Central memory CD8-positive, alpha-beta T cell (primary cell): ENCODE data around the gene TMEM271.
A peak's percentile ranks its signal among the peaks of the same experiment; 100 is the strongest.

Experiments used
- ATAC-seq: fragments of 150-1000 bp; cut with Tn5 transposase; replicated peaks from 2 replicates; pipeline ENCODE4 v1.10.0; 2022; ENCODE audit warnings: mild to moderate bottlenecking, moderate FRiP score, moderate number of reproducible peaks; ENCODE audit not compliant: poor library complexity, severe bottlenecking; ENCODE audit errors: extremely low read depth
- DNase-seq, 2 donors: peaks; one replicate each; pipeline ENCODE4 v3.0.0; 2021; ENCODE audit warnings: low spot score in 2 of 2
- H3K27ac Mint-ChIP-seq: one replicate; pipeline ENCODE4 v1.8.0; 2022; ENCODE audit warnings: low read depth, mild to moderate bottlenecking, moderate library complexity, mixed read lengths
- H3K27me3 Mint-ChIP-seq: one replicate; pipeline ENCODE4 v1.8.0; 2022; ENCODE audit warnings: mixed read lengths
- H3K36me3 Mint-ChIP-seq: one replicate; pipeline ENCODE4 v1.8.0; 2022; ENCODE audit warnings: mild to moderate bottlenecking, moderate library complexity, mixed read lengths; ENCODE audit not compliant: insufficient read depth
- H3K4me1 Mint-ChIP-seq: one replicate; pipeline ENCODE4 v1.8.0; 2022; ENCODE audit warnings: mixed read lengths
- H3K4me3 Mint-ChIP-seq: one replicate; pipeline ENCODE4 v1.8.0; 2022; ENCODE audit warnings: mild to moderate bottlenecking, moderate library complexity, mixed read lengths
- H3K9me3 Mint-ChIP-seq: one replicate; pipeline ENCODE4 v1.8.0; 2022; ENCODE audit warnings: mixed read lengths

TMEM271 gene, protein sequence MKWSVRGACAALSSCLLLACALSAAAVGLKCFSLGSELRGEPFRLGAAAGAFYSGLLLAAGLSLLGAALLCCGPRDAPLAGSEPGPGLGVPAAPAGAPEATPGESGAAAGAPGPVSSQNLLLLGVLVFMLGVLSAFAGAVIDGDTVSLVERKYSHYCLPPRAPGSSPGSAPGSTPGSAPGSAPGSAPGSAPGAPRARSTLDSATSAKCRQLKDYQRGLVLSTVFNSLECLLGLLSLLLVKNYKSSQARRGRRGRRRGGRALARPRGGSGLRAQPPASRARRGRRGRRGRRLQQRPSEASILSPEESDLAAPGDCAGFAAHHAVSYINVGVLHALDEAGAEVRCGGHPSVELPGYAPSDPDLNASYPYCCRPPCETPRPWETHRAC

DNA sequence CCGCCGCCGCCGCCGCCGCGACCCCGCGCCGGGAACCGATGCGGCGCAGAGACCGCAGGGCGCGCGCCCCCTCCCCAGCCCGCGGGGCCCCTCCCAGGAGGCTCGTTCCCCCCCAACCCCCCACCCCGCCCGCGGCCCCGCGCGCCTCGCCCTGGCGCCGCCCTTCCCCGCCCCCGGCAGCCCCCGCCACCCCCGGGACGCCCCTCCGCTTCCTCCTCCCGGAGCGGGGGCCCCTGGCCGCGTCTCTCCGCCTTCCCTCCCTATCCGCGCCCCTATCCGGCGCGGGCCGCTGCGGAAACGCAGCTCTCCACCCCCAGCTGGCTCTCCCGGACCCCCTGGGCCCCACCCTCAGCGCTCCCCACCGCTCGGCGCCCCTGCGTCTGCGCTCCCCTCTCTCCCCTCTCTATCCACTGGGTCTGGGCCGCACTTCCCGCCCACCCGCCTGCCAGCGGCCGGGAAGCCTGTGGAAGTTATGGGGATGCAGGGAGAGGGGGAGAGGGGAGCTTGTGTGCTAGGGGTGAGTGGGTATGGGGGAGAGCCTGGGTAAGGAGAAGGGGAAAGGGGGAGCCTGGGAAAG, at the start of gene TMEM271:
TSS of gene TMEM271 (minus strand) at position 51 of the 577 bp plus-strand sequence. CDS start 233 bp downstream, outside the sequence.
- peak within 1 kb of the TSS; percentile 54 for H3K4me3 Mint-ChIP-seq
- peaks cover 5% of the 10 kb centered on the region for H3K4me1 Mint-ChIP-seq
- H3K36me3 Mint-ChIP-seq = peaks cover 1% of the 10 kb centered on the region
- H3K27me3 Mint-ChIP-seq = peaks cover 82% of the 10 kb centered on the region
- ATAC-seq (no peak), DNase-seq (no peak)
- H3K9me3 Mint-ChIP-seq = peaks cover 6% of the 10 kb centered on the region
- no peak within 1 kb of the TSS for H3K27ac Mint-ChIP-seq

DNA sequence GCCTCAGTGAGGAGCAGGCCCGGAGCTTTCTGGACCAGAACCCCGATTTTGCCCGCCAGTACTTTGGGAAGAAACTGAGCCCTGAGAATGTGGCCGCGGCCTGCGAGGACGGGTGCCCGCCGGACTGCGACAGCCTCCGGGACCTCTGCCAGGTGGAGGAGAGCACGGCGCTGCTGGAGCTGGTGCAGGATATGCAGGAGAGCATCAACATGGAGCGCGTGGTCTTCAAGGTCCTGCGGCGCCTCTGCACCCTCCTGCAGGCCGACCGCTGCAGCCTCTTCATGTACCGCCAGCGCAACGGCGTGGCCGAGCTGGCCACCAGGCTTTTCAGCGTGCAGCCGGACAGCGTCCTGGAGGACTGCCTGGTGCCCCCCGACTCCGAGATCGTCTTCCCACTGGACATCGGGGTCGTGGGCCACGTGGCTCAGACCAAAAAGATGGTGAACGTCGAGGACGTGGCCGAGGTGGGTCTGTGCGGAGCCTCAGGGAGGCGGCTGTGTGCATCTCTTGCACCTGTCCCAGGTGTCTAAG, 49.6 kb upstream of the TMEM271 start:
- Mint-ChIP-seq H3K4me1 (no peaks in the 10 kb centered on the region), H3K9me3 (no peaks in the 10 kb centered on the region), H3K36me3 (no peaks in the 10 kb centered on the region), H3K27me3 (peaks cover 11% of the 10 kb centered on the region), H3K27ac (no peak overlapping the region), H3K4me3 (no peak overlapping the region)
- no peak for DNase-seq
- no peak for ATAC-seq

DNA sequence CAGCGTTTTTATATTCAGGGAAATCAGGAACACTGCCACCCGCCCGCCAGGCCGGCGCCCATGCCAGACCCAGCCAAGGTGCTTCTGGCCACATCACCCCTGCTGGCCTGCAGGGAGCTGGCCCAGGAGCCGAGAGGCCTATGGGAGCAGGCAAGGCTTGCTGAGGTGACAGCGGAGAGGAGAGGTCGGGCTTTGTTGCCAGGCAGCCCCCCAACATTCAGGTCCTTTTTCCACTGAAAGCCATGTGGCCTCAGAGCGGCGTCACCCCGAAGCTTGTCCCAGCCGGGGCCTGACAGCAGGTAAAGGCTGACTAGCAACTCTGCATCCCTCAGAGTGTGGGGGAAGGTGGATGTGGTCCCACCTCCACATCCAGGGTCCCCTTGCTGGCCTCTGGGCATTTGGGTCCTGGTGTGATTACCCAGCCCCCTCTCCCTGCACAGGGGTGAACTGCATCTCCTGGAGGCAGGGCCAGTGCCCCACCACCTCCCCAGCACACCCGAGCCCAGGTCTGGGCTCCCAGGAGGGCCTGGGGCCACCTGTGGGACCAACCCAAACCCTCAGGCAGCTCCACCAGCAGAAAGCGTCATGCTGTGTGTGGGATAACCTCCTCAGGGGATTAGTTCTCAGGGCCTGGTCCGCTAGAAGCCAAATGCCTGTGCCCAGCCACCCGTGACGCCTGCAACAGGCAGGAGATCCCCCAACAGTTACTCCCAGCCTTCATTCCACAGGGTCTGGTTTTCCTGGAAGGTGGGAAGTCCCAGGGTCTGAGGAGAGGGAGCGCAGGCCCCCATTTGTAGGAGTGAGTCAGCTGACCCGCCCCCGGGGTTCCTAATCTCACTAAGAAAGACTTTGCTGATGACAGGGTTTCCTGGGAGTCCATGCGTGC, 48.9 kb upstream of the TMEM271 start, which contains the start of gene PDE6B:
TSS of gene PDE6B (plus strand) at position 869 of the 886 bp plus-strand sequence. CDS start 54 bp downstream, outside the sequence.
- no peaks in the 10 kb centered on the region for H3K9me3 Mint-ChIP-seq
- ATAC-seq (no peak), DNase-seq (no peak)
- no peaks in the 10 kb centered on the region for H3K36me3 Mint-ChIP-seq
- no peak within 1 kb of the TSS for H3K4me3 Mint-ChIP-seq
- no peaks in the 10 kb centered on the region for H3K4me1 Mint-ChIP-seq
- no peak within 1 kb of the TSS for H3K27ac Mint-ChIP-seq
- peaks cover 18% of the 10 kb centered on the region for H3K27me3 Mint-ChIP-seq

DNA sequence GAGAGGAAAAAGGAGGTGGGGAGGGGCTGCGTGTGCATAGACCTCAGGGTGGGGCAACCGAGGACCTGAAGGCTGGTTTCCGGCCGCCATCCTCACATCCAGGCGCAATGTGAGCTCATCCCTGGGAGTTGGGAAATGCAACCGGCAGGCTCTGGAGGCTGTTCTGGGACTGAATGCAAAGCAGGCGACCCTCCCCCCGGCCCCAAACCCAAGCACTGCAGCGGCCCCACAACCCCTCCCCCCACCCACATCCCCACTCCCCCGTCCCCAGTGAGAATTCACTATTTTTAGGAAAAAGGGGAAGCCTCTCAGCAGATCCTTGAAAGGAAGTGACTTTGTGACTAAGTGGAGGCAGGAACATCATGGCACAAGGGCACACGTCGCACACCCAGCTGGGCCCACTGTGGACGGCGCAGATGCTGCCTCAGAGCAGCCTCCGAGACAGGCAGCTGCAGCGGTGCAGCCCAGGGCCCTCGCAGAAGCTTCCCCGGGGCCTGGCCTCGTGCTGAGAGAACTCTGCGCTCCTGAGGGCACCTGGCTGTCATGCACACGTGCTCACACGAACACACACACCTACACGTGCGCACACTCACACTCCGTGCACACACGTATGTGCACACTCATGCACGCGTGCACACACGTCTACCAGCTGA, 47.9 kb upstream of the TMEM271 start:
- H3K9me3 Mint-ChIP-seq = no peaks in the 10 kb centered on the region
- H3K27me3 Mint-ChIP-seq = peaks cover 15% of the 10 kb centered on the region
- ATAC-seq (no peak), DNase-seq (no peak)
- no peak overlapping the region for H3K27ac Mint-ChIP-seq
- no peaks in the 10 kb centered on the region for H3K36me3 Mint-ChIP-seq
- H3K4me1 Mint-ChIP-seq = no peaks in the 10 kb centered on the region
- no peak overlapping the region for H3K4me3 Mint-ChIP-seq

DNA sequence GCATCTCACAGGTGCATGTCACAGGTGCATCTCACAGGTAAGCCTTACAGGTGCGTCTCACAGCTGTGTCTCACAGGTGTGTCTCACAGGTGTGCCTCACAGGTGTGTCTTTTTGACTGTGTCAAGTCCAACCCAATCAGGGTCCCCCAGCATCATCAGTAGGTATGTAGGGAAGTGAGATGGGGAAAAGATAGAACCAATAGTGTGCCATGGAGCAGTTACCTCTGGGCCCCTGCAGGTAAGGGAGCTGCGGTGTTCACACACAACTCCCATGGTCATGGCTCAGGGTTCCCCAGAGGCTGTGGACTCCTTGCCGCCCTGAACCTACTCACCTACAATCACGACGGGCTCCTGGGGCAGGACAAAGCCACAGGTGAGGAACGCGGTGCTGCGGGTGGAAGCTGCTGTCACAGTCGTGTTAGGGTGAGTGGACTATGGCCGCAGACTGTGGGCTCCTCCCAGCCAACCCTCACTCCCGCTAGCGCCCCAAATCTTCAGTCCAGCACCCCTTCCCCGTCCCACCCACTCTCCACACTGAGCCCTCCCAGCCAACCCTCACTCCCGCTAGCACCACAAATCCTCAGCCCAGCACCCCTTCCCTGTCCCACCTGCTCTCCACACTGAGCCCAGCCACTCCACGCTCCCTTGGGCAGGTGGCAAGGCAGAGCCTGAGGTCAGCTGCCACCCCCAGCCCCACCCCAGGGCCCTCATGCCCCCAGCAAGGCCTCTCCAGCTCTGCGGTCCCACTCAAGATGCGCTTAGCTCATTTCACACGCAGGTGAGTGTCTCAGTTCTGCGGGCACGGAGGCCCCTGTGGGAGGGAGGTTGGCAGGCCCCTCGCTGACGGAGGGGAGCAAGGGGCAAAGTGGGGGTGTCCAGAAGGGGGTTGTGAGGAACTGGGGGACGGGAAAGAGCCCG, 47.2 kb upstream of the TMEM271 start:
- DNase-seq = no peak
- no peak for ATAC-seq
- Mint-ChIP-seq H3K36me3 (no peaks in the 10 kb centered on the region), H3K9me3 (no peaks in the 10 kb centered on the region), H3K27ac (no peak overlapping the region), H3K4me1 (no peaks in the 10 kb centered on the region), H3K4me3 (no peak overlapping the region), H3K27me3 (peaks cover 15% of the 10 kb centered on the region)

DNA sequence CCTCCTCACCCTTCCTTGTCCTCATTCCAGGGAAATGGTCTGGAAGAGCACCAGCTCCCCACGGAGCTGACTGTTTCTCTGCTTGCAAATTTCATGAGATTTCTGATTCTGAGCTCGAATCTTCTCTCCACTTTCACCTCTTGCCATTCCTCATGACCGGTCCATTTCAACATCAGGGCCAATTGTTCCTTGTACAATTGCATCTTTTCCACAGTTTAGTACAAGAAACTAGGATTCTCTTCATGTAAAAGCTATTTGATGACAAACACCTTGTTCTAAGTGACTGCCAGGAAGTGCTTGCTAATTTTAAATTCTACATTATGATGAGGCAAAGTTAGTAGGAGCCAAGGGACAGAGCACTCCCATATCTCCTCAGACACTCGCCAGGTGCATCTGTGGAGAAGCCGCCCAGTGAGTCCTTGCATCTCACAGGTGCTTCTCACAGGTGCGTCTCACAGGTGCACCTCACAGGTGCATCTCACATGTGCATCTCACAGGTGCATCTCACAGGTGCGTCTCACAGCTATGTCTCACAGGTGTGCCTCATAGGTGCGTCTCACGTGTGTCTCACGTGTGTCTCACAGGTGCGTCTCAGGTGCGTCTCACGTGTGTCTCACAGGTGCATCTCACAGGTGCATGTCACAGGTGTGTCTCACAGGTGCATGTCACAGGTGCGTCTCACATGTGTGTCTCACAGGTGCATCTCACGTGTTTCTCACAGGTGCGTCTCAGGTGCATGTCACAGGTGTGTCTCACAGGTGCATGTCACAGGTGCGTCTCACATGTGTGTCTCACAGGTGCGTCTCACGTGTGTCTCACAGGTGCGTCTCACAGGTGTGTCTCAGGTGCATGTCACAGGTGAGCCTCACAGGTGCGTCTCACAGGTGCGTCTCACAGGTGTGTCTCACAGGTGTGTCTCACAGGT, 46.2 kb upstream of the TMEM271 start:
- no peak for DNase-seq
- ATAC-seq = no peak
- H3K27me3 Mint-ChIP-seq = peaks cover 22% of the 10 kb centered on the region
- H3K36me3 Mint-ChIP-seq = peaks cover 1% of the 10 kb centered on the region
- H3K9me3 Mint-ChIP-seq = no peaks in the 10 kb centered on the region
- no peak overlapping the region for H3K27ac Mint-ChIP-seq
- H3K4me1 Mint-ChIP-seq = no peaks in the 10 kb centered on the region
- H3K4me3 Mint-ChIP-seq = no peak overlapping the region

DNA sequence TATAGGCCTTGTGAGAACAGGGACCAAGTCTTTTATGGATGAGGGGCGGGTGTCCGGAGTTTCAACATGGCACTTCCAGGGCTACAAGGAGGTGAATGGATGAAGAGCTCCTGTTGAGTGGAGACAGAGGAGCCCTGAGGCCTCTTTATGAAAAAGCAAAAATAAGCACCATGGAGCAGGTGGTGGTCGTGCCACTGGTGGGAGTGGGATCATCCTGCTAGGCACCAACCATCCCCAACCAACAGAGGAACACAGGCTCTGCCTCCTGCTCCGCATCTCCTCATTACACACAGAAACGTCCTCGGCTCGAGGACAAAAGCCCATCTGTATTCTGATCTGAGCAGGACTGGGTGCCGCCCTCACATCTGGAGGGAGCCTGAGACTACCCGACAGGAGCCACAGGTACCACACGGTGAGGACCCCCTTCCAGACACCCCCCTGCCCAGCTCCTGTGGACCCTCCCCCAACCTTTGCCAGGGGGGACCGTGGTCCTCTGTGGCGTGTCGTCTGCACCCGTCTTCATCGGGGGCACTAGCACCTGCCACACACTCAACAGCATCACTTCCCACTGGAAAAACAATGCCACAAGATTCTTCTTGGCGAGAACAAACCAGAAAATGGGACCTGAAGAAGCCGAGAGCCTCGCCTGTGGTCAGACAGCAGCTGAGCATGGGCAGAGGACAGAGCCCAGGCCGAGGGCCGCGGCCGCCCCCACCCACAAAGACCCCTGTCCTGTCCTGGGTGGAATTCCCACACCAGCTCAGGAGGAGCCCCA, 45.4 kb upstream of the TMEM271 start:
- no peaks in the 10 kb centered on the region for H3K4me1 Mint-ChIP-seq
- H3K36me3 Mint-ChIP-seq = peaks cover 1% of the 10 kb centered on the region
- no peak overlapping the region for H3K4me3 Mint-ChIP-seq
- H3K27ac Mint-ChIP-seq = no peak overlapping the region
- DNase-seq (no peak), ATAC-seq (no peak)
- H3K27me3 Mint-ChIP-seq = peaks cover 22% of the 10 kb centered on the region
- H3K9me3 Mint-ChIP-seq = no peaks in the 10 kb centered on the region

DNA sequence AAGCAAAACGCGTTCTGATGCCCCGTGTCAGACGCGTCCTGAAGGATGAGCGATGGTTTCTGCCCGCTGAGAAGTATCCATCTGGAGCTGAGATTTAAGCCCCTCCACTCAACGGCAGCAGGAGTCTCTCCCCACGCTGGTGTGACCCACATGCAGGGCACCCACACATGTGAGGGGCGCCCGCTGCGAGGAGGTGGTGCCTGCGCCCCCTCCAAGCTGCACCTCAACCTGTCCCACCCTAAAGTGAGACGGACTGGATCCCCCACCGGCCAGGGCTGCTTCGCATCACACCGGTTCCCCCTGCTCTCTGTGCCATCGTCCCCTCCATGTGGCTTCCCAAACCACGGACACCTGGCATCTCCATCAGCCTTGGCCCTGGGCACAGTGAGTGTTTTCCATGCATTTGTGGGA, 44.8 kb upstream of the TMEM271 start:
- Mint-ChIP-seq H3K4me3 (no peak overlapping the region), H3K36me3 (peaks cover 1% of the 10 kb centered on the region), H3K9me3 (no peaks in the 10 kb centered on the region), H3K27me3 (peaks cover 22% of the 10 kb centered on the region), H3K4me1 (no peaks in the 10 kb centered on the region), H3K27ac (no peak overlapping the region)
- DNase-seq = no peak
- no peak for ATAC-seq

DNA sequence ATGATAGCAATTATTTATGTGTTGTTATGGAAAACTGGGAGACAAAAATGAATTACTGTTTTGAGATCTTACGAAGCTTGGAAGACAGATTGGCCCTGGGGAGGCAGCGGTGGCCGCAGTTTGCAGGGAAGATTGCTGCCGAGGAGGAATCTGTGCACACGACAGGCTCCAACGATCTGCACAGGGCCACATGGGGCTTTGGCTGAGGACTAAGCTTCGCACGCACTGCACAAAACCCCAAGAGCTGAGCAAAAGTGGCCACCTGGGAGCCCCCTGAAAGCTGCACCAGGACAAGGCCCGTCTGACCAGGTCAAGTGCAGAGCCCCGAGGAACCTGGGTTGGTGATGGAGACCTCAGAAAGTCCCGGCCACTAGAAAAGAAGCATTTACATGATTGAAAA, 44.1 kb upstream of the TMEM271 start:
- Mint-ChIP-seq H3K27me3 (peaks cover 22% of the 10 kb centered on the region), H3K4me1 (no peaks in the 10 kb centered on the region), H3K27ac (no peak overlapping the region), H3K4me3 (no peak overlapping the region), H3K36me3 (peaks cover 1% of the 10 kb centered on the region), H3K9me3 (no peaks in the 10 kb centered on the region)
- ATAC-seq (no peak), DNase-seq (no peak)
